CD14-positive monocyte (primary cell): ENCODE measurements around the gene GPC6. TPM values are rescaled to one million over a fixed set of nuclear protein-coding genes. Genes with fewer than 3 reads are reported as not detected.

Experiments used
- DNase-seq, 3 donors: peaks; one replicate each; pipeline ENCODE4 v3.0.0-alpha.2; 2011 to 2022
- H2AFZ ChIP-seq: 2 replicates; pipeline ENCODE4 v1.6.0; 2012; ENCODE audit warnings: mild to moderate bottlenecking, low read depth, low read length, inconsistent platforms; ENCODE audit not compliant: insufficient read depth, poor library complexity, severe bottlenecking
- H3K27ac ChIP-seq, 2 donors: 1 replicate in 1 of 2; 2 replicates in 1 of 2; pipeline ENCODE4 v1.5.1; 2012 to 2013; ENCODE audit warnings: low read length in 2 of 2, control low read depth in 1 of 2, inconsistent platforms in 1 of 2, low read depth in 1 of 2, mild to moderate bottlenecking in 1 of 2
- H3K27me3 ChIP-seq, 2 donors: one replicate each; pipeline versions ENCODE4 v1.6.0 to v1.6.1; 2011 to 2013; ENCODE audit warnings: low read length in 2 of 2; ENCODE audit not compliant: control insufficient read depth in 2 of 2, insufficient read depth in 2 of 2
- H3K36me3 ChIP-seq, 2 donors: replicated peaks in 1 of 2; 1 replicate in 1 of 2; 2 replicates in 1 of 2; pipeline versions ENCODE4 v1.5.1 to v1.6.1; 2012 to 2013; ENCODE audit warnings: low read length in 2 of 2, control low read depth in 1 of 2, inconsistent platforms in 1 of 2, mild to moderate bottlenecking in 1 of 2; ENCODE audit not compliant: insufficient read depth in 2 of 2, control insufficient read depth in 1 of 2
- H3K4me1 ChIP-seq, 2 donors: 1 replicate in 1 of 2; 2 replicates in 1 of 2; pipeline versions ENCODE4 v1.5.1 to v1.6.1; 2012 to 2013; ENCODE audit warnings: low read length in 2 of 2, control low read depth in 1 of 2, inconsistent platforms in 1 of 2, mild to moderate bottlenecking in 1 of 2, moderate library complexity in 1 of 2; ENCODE audit not compliant: insufficient read depth in 2 of 2, control insufficient read depth in 1 of 2
- H3K4me2 ChIP-seq: replicated peaks from 2 replicates; pipeline ENCODE3; 2012; ENCODE audit warnings: low read length, moderate library complexity, mild to moderate bottlenecking; ENCODE audit not compliant: poor library complexity, severe bottlenecking; ENCODE audit errors: extremely low read depth
- H3K4me3 ChIP-seq, 3 experiments: fragments of 200-600 bp in 1 of 3; sonication (generic) in 1 of 3; replicated peaks in 1 of 3; 1 replicate in 2 of 3; 2 replicates in 1 of 3; pipeline ENCODE4 v1.5.1; 2011 to 2013; ENCODE audit warnings: low read length in 3 of 3, mild to moderate bottlenecking in 3 of 3, control low read depth in 2 of 3, low read depth in 2 of 3, inconsistent platforms in 1 of 3, moderate library complexity in 1 of 3
- H3K79me2 ChIP-seq: 2 replicates; pipeline ENCODE4 v1.6.0; 2012; ENCODE audit warnings: mild to moderate bottlenecking, control low read depth, inconsistent platforms, low read length, moderate library complexity; ENCODE audit not compliant: insufficient read depth
- H3K9ac ChIP-seq: 2 replicates; pipeline ENCODE4 v1.6.0; 2017; ENCODE audit warnings: low read length, mild to moderate bottlenecking; ENCODE audit not compliant: insufficient read depth, poor library complexity, severe bottlenecking
- H3K9me3 ChIP-seq, 2 donors: replicated peaks in 1 of 2; 1 replicate in 1 of 2; 2 replicates in 1 of 2; pipeline versions ENCODE4 v1.5.1 to v1.6.1; 2012 to 2013; ENCODE audit warnings: low read length in 2 of 2, control low read depth in 1 of 2; ENCODE audit not compliant: control insufficient read depth in 1 of 2, insufficient read depth in 1 of 2
- H4K20me1 ChIP-seq: 2 replicates; pipeline ENCODE4 v1.6.0; 2012; ENCODE audit warnings: mild to moderate bottlenecking, low read length, control low read depth, moderate library complexity; ENCODE audit not compliant: insufficient read depth
- H3K27ac Mint-ChIP-seq, 7 donors: one replicate each; pipeline ENCODE4 v1.8.0; 2020; ENCODE audit warnings: mild to moderate bottlenecking in 7 of 7, mixed read lengths in 7 of 7, moderate library complexity in 6 of 7, inconsistent platforms in 2 of 7
- H3K27me3 Mint-ChIP-seq, 3 donors: one replicate each; pipeline ENCODE4 v1.8.0; 2021 to 2022; ENCODE audit warnings: low read depth in 3 of 3, mild to moderate bottlenecking in 3 of 3, mixed read lengths in 3 of 3, moderate library complexity in 3 of 3, inconsistent platforms in 1 of 3
- H3K36me3 Mint-ChIP-seq, 2 donors: one replicate each; pipeline ENCODE4 v1.8.0; 2020; ENCODE audit warnings: mixed read lengths in 2 of 2, inconsistent platforms in 1 of 2, mild to moderate bottlenecking in 1 of 2
- H3K4me1 Mint-ChIP-seq: one replicate; pipeline ENCODE4 v1.8.0; 2020; ENCODE audit warnings: mild to moderate bottlenecking, mixed read lengths
- H3K4me3 Mint-ChIP-seq, 2 donors: one replicate each; pipeline ENCODE4 v1.8.0; 2020; ENCODE audit warnings: mild to moderate bottlenecking in 2 of 2, mixed read lengths in 2 of 2, moderate library complexity in 1 of 2
- H3K9me3 Mint-ChIP-seq, 7 donors: one replicate each; pipeline ENCODE4 v1.8.0; 2020 to 2022; ENCODE audit warnings: mixed read lengths in 7 of 7, mild to moderate bottlenecking in 6 of 7, moderate library complexity in 6 of 7, inconsistent platforms in 2 of 7
- CTCF ChIP-seq: fragments of 200-600 bp; IDR thresholded peaks from one replicate; pipeline ENCODE4 v1.8.0; 2022; ENCODE audit warnings: antibody characterized with exemption, mild to moderate bottlenecking
- WGBS: methylation state at CpG from one replicate; pipeline ENCODE4 v1.1.5; 2013; ENCODE audit warnings: missing lambda C conversion rate; ENCODE audit not compliant: insufficient coverage; 5-methylcytosine and 5-hydroxymethylcytosine counted together
- intact Hi-C, 2 donors: fragments of 100-400 bp; cut with micrococcal nuclease; formaldehyde crosslinking; loops; one replicate each; pipeline versions ENCODE4 v1.15.0 to v1.15.1; 2023
- polyA plus RNA-seq, 3 donors: library from polyadenylated mRNA; depleted of rRNA in 1 of 3; unstranded in 2 of 3; stranded (reverse) in 1 of 3; fragments of 300-500 nt in 2 of 3; fragments of >200 nt in 1 of 3; fragmentation: Illumina TruSeq in 2 of 3; gene quantifications; 1 replicate in 2 of 3; 2 replicates in 1 of 3; pipeline ENCODE4 v1.2.3, GENCODE V29; 2012 to 2021

Gene GPC6
- polyA plus RNA-seq, 3 donors, result not detected

- intact Hi-C loops, result no loop called here
- Mint-ChIP-seq H3K36me3 (no peaks in the 10 kb centered on the region), H3K4me1 (peaks cover 28% of the 10 kb centered on the region), H3K27me3 (no peaks in the 10 kb centered on the region), H3K9me3 (peaks cover 0 to 2% (median 0%) of the 10 kb centered on the region in 7 donors), H3K4me3 (no peak overlapping the region), H3K27ac (peak overlapping the region in 3 of 7 donors; percentile 12 to 45 (median 19))
- WGBS, result no CpG with 5 or more reads among the region's 4 CpGs
- H3K4me3 ChIP-seq, result peak overlapping the region in 1 of 3 experiments; percentile 15
- H3K27ac ChIP-seq, result peak overlapping the region in 1 of 2 donors; percentile 39
- no peak overlapping the region for H3K9ac ChIP-seq
- no peaks in the 10 kb centered on the region for H3K36me3 ChIP-seq
- peaks cover 14 to 19% of the 10 kb centered on the region in 2 donors for H3K4me1 ChIP-seq
- H2AFZ ChIP-seq, result peak overlapping the region; percentile 20
- H3K4me2 ChIP-seq, result peak overlapping the region; percentile 37
- no peak for TF ChIP-seq CTCF
- no peaks in the 10 kb centered on the region for H4K20me1 ChIP-seq
- peak in 1 of 3 donors; percentile 18 for DNase-seq
- H3K79me2 ChIP-seq, result no peaks in the 10 kb centered on the region
- H3K9me3 ChIP-seq, result no peaks in the 10 kb centered on the region
- H3K27me3 ChIP-seq, result no peaks in the 10 kb centered on the region
Measured at GRCh38 chr13:94176561-94176960, 950.0 kb downstream of the GPC6 start.

GRCh38 chr13:94177041-94177440 is 950.4 kb downstream of the GPC6 start:
- H3K4me1 Mint-ChIP-seq, result peaks cover 33% of the 10 kb centered on the region
- no CpG with 5 or more reads among the region's 2 CpGs for WGBS
- Histone ChIP-seq H2AFZ (peak overlapping the region; percentile 20), H3K9me3 (no peaks in the 10 kb centered on the region), H3K4me3 (peak overlapping the region in 1 of 3 experiments; percentile 15), H3K9ac (no peak overlapping the region), H4K20me1 (no peaks in the 10 kb centered on the region), H3K79me2 (no peaks in the 10 kb centered on the region), H3K27ac (peak overlapping the region in 1 of 2 donors; percentile 39), H3K4me2 (peak overlapping the region; percentile 37), H3K27me3 (no peaks in the 10 kb centered on the region), H3K36me3 (no peaks in the 10 kb centered on the region), H3K4me1 (peaks cover 19 to 24% of the 10 kb centered on the region in 2 donors)
- H3K27me3 Mint-ChIP-seq, result no peaks in the 10 kb centered on the region
- DNase-seq, result no peak
- H3K9me3 Mint-ChIP-seq, result peaks cover 0 to 2% (median 0%) of the 10 kb centered on the region in 7 donors
- H3K4me3 Mint-ChIP-seq, result no peak overlapping the region
- peak overlapping the region in 1 of 7 donors; percentile 19 for H3K27ac Mint-ChIP-seq
- no peak for TF ChIP-seq CTCF
- H3K36me3 Mint-ChIP-seq, result no peaks in the 10 kb centered on the region
- intact Hi-C loops, result no loop called here
